Measurements from ENCODE around the gene TRPM4. TPM values are rescaled to one million over a fixed set of nuclear protein-coding genes. Genes with fewer than 3 reads are reported as not detected.
"Not testable (repeated sequence)": the region's sequence is repeated elsewhere in the genome, so short reads cannot be mapped to it uniquely, and the experiment has no call there.

TRPM4 gene
- total RNA-seq, 2 experiments from 2014 or later, result 0.22 to 0.62 TPM

DNA sequence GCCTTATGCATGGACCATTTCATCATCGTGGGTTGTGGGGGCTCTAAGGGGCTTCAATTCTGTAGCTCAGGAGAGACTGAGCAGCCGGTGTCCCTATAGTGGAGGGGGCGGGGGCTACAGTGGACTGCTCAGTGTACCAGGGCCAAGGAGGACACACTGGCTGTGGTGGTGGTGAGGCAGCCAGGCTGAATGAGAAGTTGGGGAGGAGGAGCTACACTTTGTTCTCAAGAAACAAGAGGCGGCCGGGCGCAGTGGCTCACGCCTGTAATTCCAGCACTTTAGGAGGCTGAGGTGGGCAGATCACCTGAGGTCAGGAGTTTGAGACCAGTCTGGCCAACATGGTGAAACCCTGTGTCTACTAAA lies 11.2 kb upstream of the TRPM4 start:
- peaks cover 54% of the 10 kb centered on the region for H3K27me3 Mint-ChIP-seq (ENCODE audit: low read depth)
- H3K4me3 Mint-ChIP-seq, result not testable (repeated sequence)

DNA sequence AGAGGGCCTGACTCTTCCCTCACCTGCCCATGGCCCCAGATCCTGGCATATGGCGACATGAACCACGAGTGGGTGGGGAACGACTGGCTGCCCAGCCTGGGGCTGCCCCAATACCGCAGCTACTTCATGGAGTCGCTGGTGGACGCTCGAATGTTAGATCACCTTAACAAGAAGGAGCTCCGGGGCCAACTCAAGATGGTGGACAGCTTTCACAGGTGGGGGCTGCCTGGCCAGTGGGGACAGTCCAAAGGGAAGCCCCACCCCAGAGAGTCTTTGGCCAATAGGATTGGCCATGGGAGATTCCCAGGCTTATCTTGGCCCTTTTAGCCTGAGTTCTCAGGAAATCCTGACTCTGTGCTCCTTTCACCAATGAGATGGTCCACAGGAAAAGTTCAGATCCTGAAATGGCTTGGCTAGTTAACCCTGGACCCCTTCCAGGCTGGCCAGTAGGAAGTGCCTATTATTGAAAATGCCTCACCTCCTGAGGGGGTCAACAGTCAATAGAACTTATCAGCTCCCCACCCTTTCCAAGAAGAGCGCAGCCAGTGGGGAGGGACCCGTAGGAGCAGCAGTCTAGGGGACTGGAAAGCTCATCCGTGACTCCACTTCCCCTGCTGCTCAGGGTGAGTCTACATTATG lies 9.4 kb upstream of the TRPM4 start:
- no peak for DNase-seq
- peak overlapping the region; percentile 13 for H3K4me3 Mint-ChIP-seq
- no peak overlapping the region for H3K27ac Mint-ChIP-seq
- peaks cover 24% of the 10 kb centered on the region for H3K4me1 Mint-ChIP-seq (ENCODE audit: low read depth)
- H3K9me3 Mint-ChIP-seq, result no peaks in the 10 kb centered on the region
- H3K36me3 Mint-ChIP-seq (ENCODE audit: low read depth), result no peaks in the 10 kb centered on the region
- H3K27me3 Mint-ChIP-seq (ENCODE audit: low read depth), result peaks cover 66% of the 10 kb centered on the region
- intact Hi-C loops (cut with micrococcal nuclease), result loop anchor here (5.0 kb wide), 1 partner anchor 91 kb away; the partner anchor contains the start of gene CGB7
- CTCF ChIA-PET, result interaction anchor here (0.6 to 3.2 kb wide), 5 partner anchors 12 to 155 kb away, joined by 3 to 9 read pairs (median 3); partner anchors contain the start of genes GYS1, LIN7B and RUVBL2

More for the DNA sequence above, 11.2 kb upstream of the TRPM4 start:
- CTCF ChIA-PET, result interaction anchor here (0.6 to 2.2 kb wide), 13 partner anchors 12 to 335 kb away, joined by 3 to 11 read pairs (median 4); partner anchors contain the start of genes GYS1 and RUVBL2
- H3K4me1 Mint-ChIP-seq (ENCODE audit: low read depth), result peaks cover 30% of the 10 kb centered on the region
- intact Hi-C loops (cut with micrococcal nuclease), result loop anchor here (1.0 to 5.0 kb wide), 2 partner anchors 49 to 89 kb away; partner anchors contain the start of gene CGB7
- H3K9me3 Mint-ChIP-seq; H3K27ac Mint-ChIP-seq; DNase-seq; H3K36me3 Mint-ChIP-seq (ENCODE audit: low read depth): not testable (repeated sequence)

DNA sequence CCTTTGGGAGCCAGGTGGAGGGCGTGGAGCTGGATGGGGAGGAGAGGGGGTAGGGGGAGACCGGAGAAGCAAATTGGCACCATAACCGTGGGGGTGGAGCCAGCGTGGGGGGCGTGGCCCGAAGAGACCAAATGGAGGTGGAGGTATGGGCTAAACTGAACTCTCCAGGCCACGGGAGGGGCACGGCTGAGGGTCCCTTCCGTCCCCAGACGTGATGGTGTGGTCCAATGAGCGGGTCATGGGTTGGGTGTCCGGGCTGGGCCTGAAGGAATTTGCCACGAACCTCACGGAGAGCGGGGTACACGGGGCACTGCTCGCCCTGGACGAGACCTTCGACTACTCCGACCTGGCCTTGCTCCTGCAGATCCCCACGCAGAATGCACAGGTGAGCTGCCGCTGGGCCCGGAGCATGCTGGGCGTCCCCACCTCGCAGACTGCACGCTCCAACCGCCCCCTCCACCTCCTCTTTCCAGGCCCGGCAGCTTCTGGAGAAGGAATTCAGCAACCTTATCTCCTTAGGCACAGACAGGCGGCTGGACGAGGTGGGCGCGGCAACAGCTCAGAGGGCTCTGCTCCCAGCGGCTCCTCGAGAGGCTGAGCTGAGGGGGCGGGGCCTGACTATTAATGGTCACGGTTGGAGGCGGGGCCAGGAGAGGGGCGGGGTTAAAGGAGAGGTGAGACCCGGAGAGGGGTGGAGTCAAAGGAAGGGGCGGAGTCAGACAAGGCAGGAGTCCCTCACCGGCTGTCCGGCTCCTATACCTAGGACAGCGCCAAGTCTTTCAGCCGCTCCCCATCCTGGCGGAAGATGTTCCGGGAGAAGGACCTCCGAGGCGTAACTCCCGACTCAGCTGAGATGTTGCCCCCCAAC lies 8.6 kb upstream of the TRPM4 start:
- H3K36me3 Mint-ChIP-seq (ENCODE audit: low read depth), result no peaks in the 10 kb centered on the region
- peak overlapping the region; percentile 51 for H3K4me3 Mint-ChIP-seq
- no peak overlapping the region for H3K27ac Mint-ChIP-seq
- H3K27me3 Mint-ChIP-seq (ENCODE audit: low read depth), result peaks cover 74% of the 10 kb centered on the region
- intact Hi-C loops (cut with micrococcal nuclease), result loop anchor here (1.0 to 5.0 kb wide), 2 partner anchors 92 to 156 kb away; partner anchors contain the start of genes CGB7, GYS1 and RUVBL2
- DNase-seq, result peak; percentile 93
- CTCF ChIA-PET, result interaction anchor here (1.0 to 3.2 kb wide), 4 partner anchors 35 to 156 kb away, joined by 4 to 9 read pairs (median 9); partner anchors contain the start of genes GYS1, LIN7B and RUVBL2
- H3K4me1 Mint-ChIP-seq (ENCODE audit: low read depth), result peaks cover 24% of the 10 kb centered on the region
- no peaks in the 10 kb centered on the region for H3K9me3 Mint-ChIP-seq

DNA sequence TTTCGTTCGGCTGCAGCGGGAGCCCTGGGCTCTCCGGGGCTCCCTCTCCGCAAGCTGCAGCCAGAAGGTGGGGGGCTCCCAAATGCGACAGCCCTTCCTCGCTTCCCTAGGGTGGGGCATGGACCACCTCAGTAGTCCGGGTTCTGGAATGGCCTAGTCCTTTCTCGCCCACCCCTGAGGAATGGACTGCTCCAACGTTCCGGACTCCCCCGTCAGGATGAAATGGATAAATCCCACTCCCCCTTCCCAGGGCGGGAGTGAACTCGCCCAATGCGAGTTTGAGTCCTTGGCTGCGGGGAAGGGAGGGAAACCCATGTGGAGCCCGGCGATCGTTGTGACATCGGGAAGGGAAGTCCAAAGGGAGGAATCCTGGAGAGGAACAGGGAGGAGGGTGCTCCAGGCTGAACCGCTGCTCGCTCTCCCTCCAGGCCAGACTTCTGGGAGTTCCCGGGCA lies 7.9 kb upstream of the TRPM4 start:
- intact Hi-C loops (cut with micrococcal nuclease), result loop anchor here (1.0 to 5.0 kb wide), 3 partner anchors 31 to 156 kb away; partner anchors contain the start of genes C19orf73, CGB7, GYS1 and PPFIA3
- no peak for DNase-seq

DNA sequence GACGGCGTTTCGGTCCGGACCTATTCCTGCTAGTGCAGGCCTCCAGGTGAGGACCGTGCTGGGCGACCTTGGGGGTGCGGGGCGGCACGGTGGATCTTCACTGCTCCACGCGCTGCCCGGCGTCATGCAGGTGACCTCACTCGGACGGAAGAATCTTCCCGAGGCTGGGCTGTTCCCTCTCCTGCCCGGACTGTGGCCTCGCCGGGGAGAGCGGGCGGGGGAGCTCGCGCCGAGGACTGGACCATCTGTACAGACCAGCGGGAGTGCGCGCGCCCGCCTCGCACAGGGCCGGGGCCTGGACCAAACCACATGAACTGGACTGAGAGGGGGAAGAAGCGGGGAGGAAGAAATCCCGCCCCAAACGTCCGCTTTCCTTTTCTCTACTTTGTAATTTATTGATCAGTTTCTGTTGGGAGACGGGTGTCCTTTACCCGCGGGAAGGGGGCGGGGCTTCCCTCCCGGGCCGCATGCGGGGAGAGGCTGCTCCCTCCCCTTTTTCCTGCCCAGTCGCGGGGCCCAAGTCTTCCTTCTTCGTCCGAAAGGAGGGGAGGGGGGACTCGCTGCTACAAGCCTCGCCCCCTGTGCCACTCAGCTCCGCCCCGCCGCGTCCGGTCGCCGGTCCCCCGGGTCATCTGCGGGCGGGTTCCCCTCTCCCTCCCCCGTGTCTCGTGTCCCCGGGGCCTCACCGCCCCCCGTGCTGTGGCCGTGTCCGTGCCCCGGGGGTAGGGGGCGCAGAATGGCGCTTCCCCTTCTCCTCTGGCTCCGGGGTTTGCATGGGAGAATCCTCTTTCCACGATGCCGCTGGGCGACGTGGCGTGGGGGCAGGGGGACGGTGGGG lies 7.3 kb upstream of the TRPM4 start:
- CTCF ChIA-PET, result interaction anchor here (0.9 to 3.2 kb wide), 4 partner anchors 36 to 661 kb away, joined by 4 to 9 read pairs (median 4); partner anchors contain the start of gene LIN7B
- Mint-ChIP-seq H3K4me3 (peak overlapping the region; percentile 71), H3K36me3 (ENCODE audit: low read depth) (no peaks in the 10 kb centered on the region), H3K27me3 (ENCODE audit: low read depth) (peaks cover 82% of the 10 kb centered on the region), H3K4me1 (ENCODE audit: low read depth) (peaks cover 24% of the 10 kb centered on the region), H3K9me3 (no peaks in the 10 kb centered on the region), H3K27ac (no peak overlapping the region)
- peak; percentile 63 for DNase-seq
- intact Hi-C loops (cut with micrococcal nuclease), result loop anchor here (2.0 kb wide), 1 partner anchor 32 kb away; the partner anchor contains the start of genes C19orf73 and PPFIA3

More for the DNA sequence above, 7.9 kb upstream of the TRPM4 start:
- H3K27ac Mint-ChIP-seq, result no peak overlapping the region
- H3K4me1 Mint-ChIP-seq (ENCODE audit: low read depth), result peaks cover 24% of the 10 kb centered on the region
- peak overlapping the region; percentile 71 for H3K4me3 Mint-ChIP-seq
- H3K27me3 Mint-ChIP-seq (ENCODE audit: low read depth), result peaks cover 81% of the 10 kb centered on the region
- H3K9me3 Mint-ChIP-seq, result no peaks in the 10 kb centered on the region
- CTCF ChIA-PET, result interaction anchor here (1.0 to 3.2 kb wide), 3 partner anchors 35 to 52 kb away, joined by 4 to 9 read pairs (median 9); partner anchors contain the start of gene LIN7B
- no peaks in the 10 kb centered on the region for H3K36me3 Mint-ChIP-seq (ENCODE audit: low read depth)

DNA sequence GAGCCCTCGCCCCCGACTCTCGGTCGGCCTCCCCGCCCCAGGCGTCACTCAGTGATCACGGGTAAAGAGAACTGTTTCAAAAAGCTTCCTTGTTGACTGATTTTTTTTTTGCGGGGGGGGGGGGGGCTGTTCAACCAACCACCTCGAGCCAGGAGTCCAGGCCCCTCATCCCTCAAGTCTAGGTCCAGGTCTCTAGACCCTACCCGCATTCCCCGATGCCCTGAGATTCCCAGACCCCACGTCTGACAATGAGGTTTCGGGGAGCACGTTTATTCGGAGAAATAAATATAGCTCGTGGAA lies 6.7 kb upstream of the TRPM4 start:
- H3K4me1 Mint-ChIP-seq (ENCODE audit: low read depth), result peaks cover 20% of the 10 kb centered on the region
- peak overlapping the region; percentile 24 for H3K4me3 Mint-ChIP-seq
- no peak overlapping the region for H3K27ac Mint-ChIP-seq
- H3K9me3 Mint-ChIP-seq, result no peaks in the 10 kb centered on the region
- intact Hi-C loops (cut with micrococcal nuclease), result loop anchor here (2.0 kb wide), 1 partner anchor 32 kb away; the partner anchor contains the start of genes C19orf73 and PPFIA3
- CTCF ChIA-PET, result interaction anchor here (0.5 to 3.2 kb wide), 4 partner anchors 37 to 661 kb away, joined by 4 to 9 read pairs (median 4); partner anchors contain the start of gene LIN7B
- peaks cover 80% of the 10 kb centered on the region for H3K27me3 Mint-ChIP-seq (ENCODE audit: low read depth)
- no peaks in the 10 kb centered on the region for H3K36me3 Mint-ChIP-seq (ENCODE audit: low read depth)
- no peak for DNase-seq

DNA sequence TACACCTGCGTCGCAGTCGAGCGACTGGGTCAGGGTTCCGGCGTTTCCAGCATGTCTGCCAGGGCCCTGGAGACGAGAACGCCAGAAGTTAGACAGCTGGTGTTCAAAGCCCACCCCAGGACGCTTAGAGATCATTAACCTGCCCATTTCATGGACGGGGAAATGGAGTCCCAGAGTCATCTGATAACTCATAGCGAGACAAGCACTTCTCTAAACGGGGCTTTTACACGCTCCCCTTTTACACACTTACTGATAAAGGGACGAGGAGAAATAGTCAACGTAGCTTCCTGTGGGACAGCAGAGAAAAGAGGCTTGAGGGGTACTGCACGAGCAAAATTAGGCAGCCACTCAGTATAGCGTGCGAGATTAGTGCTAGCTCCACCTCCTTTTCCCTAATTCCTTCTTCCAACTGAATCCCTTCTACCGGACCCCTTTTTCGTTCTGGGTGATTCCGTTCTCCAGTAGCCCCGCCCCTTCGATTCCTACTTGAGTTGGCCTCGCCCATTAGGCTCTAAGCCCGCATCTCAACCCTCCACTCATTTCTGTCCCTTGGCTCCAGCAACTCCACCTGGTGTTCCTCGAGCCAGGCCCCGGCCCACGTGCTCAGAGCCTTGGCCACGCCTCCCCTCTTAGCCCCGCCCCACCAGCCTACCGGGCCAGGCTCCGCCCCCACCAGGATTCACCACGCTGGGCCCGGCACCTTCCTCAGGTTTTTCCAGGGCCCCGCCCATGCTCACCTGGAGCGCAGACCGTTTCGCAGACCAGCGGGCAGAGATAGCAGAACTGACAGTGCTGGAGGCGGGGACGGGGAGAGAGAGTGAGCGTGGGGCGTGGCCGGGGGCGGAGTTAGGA lies 6.1 kb upstream of the TRPM4 start:
- H3K4me1 Mint-ChIP-seq (ENCODE audit: low read depth), result peaks cover 20% of the 10 kb centered on the region
- CTCF ChIA-PET, result interaction anchor here (0.5 to 3.2 kb wide), 4 partner anchors 37 to 662 kb away, joined by 4 to 9 read pairs (median 4); partner anchors contain the start of gene LIN7B
- peak; percentile 52 for DNase-seq
- no peak overlapping the region for H3K4me3 Mint-ChIP-seq
- H3K9me3 Mint-ChIP-seq, result no peaks in the 10 kb centered on the region
- intact Hi-C loops (cut with micrococcal nuclease), result loop anchor here (2.0 kb wide), 1 partner anchor 33 kb away; the partner anchor contains the start of genes C19orf73 and PPFIA3
- peaks cover 80% of the 10 kb centered on the region for H3K27me3 Mint-ChIP-seq (ENCODE audit: low read depth)
- no peak overlapping the region for H3K27ac Mint-ChIP-seq
- H3K36me3 Mint-ChIP-seq (ENCODE audit: low read depth), result no peaks in the 10 kb centered on the region

DNA sequence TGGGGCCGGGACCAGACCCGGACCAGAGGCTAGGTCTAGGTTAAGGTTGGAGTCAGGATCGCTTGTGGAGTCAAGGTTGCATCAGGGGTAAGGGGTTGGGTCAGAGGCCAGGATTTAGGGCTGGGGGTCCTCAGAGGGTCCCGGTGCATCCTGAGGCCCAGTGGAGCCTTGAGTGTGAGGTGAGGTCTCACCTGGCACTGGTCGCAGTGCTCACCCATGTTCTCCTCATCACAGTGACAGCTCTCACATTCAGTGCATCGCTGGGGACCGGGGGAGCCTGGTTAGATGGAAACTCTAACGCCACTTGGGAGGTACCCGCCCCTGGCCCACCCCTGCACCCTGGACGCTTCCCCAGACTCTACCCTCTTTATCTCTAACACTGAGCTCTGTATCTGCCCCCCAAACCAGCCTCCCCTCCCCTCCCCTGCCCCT lies 5.5 kb upstream of the TRPM4 start:
- no peak for DNase-seq
- Mint-ChIP-seq H3K27ac (no peak overlapping the region), H3K27me3 (ENCODE audit: low read depth) (peaks cover 77% of the 10 kb centered on the region), H3K4me3 (no peak overlapping the region), H3K9me3 (no peaks in the 10 kb centered on the region), H3K36me3 (ENCODE audit: low read depth) (no peaks in the 10 kb centered on the region), H3K4me1 (ENCODE audit: low read depth) (peaks cover 20% of the 10 kb centered on the region)
- intact Hi-C loops (cut with micrococcal nuclease), result no loop called here
- CTCF ChIA-PET, result no interaction called here

DNA sequence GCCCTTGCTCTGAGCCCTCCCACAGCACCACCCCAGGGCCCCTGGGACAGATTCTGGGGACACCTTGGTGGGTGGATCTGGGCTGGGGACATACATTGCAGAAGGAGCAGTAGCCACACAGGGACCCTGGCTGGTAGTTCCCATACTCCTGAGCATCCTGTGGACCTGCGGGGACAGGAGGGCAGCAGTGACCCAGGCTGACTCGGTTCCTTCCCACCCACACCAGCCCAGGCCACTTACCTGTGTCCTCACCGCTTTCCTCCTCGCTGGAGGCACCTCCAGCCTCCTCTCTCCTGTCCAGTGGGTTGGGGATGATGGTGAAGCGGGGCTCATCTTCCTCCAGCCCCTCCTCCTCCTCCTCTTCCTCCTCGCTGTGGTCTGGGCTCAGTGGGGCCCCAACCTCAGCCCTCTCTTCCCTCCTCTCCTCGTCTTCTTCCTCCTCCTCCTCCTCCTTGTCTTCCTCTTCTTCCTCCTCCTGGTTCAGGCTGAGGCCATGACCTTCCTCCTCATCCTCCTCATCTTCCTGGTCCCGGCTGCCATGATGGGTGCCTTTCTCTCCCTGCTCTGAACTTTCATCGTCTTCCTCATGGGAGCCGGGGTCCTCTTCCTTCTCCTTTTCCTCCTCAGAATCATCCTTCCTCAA lies 4.3 kb upstream of the TRPM4 start:
- Mint-ChIP-seq H3K9me3 (no peaks in the 10 kb centered on the region), H3K4me3 (no peak overlapping the region), H3K27me3 (ENCODE audit: low read depth) (peaks cover 77% of the 10 kb centered on the region), H3K4me1 (ENCODE audit: low read depth) (peaks cover 24% of the 10 kb centered on the region), H3K27ac (no peak overlapping the region), H3K36me3 (ENCODE audit: low read depth) (no peaks in the 10 kb centered on the region)
- CTCF ChIA-PET, result no interaction called here
- DNase-seq, result no peak
- intact Hi-C loops (cut with micrococcal nuclease), result no loop called here

DNA sequence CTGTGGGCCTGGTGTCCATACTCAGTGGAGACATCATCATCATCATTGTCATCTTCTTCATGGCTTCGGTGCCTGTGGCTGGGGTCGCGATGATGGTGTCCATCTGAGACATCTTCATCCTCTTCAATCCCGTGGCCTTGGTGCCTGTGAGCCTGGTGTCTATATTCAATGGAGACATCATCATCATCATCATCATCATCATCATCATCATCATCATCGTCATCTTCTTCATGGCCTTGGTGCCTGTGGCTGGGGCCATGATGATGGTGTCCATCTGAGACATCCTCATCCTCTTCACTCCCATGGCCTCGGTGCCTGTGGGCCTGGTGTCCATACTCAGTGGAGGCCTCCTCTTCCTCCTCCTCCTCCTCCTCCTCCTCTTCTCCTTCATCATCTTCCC lies 3.3 kb upstream of the TRPM4 start:
- Mint-ChIP-seq H3K27ac (no peak overlapping the region), H3K27me3 (ENCODE audit: low read depth) (peaks cover 72% of the 10 kb centered on the region), H3K9me3 (no peaks in the 10 kb centered on the region), H3K4me1 (ENCODE audit: low read depth) (peaks cover 23% of the 10 kb centered on the region), H3K4me3 (no peak overlapping the region), H3K36me3 (ENCODE audit: low read depth) (no peaks in the 10 kb centered on the region)
- intact Hi-C loops (cut with micrococcal nuclease), result no loop called here
- no peak for DNase-seq
- CTCF ChIA-PET, result no interaction called here

All from activated naive CD4-positive, alpha-beta T cell treated with anti-CD3 and anti-CD28 coated beads for 36 hours (primary cell).